Measurements from ENCODE around the gene SLC15A2.

DNA sequence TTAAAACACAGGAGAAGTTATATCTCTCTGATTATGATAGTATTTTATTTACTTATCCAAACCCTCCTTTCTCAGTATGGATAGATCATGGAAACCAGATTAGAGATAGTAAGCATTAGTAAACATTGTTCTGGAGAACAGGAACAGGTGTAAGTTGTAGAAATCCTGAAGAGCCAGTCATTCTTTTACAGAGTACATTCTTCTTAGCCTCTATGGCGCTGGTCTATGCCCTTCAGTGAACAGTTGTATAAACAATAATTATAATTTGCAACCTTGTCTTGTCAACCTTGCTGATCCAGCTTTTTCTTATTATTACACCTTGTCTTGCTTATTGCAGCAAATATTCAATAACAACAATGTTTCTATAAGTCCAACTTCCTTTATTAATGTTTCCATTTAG, 47.4 kb downstream of the SLC15A2 start:
- TF ChIP-seq, protein P1, sequence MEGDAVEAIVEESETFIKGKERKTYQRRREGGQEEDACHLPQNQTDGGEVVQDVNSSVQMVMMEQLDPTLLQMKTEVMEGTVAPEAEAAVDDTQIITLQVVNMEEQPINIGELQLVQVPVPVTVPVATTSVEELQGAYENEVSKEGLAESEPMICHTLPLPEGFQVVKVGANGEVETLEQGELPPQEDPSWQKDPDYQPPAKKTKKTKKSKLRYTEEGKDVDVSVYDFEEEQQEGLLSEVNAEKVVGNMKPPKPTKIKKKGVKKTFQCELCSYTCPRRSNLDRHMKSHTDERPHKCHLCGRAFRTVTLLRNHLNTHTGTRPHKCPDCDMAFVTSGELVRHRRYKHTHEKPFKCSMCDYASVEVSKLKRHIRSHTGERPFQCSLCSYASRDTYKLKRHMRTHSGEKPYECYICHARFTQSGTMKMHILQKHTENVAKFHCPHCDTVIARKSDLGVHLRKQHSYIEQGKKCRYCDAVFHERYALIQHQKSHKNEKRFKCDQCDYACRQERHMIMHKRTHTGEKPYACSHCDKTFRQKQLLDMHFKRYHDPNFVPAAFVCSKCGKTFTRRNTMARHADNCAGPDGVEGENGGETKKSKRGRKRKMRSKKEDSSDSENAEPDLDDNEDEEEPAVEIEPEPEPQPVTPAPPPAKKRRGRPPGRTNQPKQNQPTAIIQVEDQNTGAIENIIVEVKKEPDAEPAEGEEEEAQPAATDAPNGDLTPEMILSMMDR (IDR thresholded peaks at IDR 0.05): no peak
- TF ChIP-seq ZFX (IDR thresholded peaks at IDR 0.05; ENCODE audit: borderline replicate concordance): no peak

Measured in 22Rv1 (cell line).